HL-60 (cell line): ENCODE data around the gene MMP25.

Source experiments
- POLR2AphosphoS5 ChIP-seq: IDR thresholded peaks from 2 replicates; pipeline ENCODE4 v1.6.1; 2012; ENCODE audit warnings: low read depth
- SPI1 ChIP-seq: IDR thresholded peaks from 2 replicates; pipeline ENCODE4 v1.6.1; 2012; ENCODE audit warnings: low read depth, mild to moderate bottlenecking, borderline replicate concordance
- TF ChIP-seq, protein P1 (sequence below): IDR thresholded peaks from one replicate; pipeline ENCODE4 v1.5.1; 2011; ENCODE audit warnings: low read length, control low read depth, inconsistent platforms; ENCODE audit not compliant: insufficient read depth

DNA sequence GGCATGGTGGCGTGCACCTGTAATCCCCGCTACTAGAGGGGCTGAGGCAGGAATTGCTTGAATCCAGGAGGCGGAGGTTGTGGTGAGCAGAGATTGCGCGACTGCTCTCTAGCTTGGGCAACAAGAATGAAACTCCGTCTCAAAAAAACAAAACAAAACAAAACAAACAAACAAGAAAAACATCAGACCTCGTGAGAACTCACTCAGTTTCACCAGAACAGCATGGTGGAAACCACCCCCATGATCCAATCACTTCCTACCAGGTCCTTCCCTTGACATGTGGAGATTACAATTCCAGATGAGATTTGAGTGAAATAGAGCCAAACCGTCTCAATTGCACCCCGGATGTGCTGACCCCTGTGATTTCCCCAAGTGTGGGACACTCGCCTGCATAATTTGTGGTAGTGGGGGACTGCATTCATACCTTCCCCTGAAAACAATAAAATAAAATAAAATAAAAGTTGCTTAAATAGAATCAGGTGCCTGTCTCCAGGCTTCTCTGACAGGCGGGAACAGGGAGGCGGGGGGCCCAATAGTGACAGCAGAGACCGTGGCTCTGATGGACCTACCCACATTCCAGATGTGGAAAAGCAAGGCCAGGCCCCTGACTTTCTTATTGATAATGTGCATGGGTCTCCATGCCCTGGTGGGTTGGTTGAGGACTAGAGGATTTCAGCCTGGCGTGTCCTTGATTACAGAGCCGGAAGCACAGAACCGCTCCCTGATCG is 39.7 kb downstream of the MMP25 start:
- TF ChIP-seq, protein P1, sequence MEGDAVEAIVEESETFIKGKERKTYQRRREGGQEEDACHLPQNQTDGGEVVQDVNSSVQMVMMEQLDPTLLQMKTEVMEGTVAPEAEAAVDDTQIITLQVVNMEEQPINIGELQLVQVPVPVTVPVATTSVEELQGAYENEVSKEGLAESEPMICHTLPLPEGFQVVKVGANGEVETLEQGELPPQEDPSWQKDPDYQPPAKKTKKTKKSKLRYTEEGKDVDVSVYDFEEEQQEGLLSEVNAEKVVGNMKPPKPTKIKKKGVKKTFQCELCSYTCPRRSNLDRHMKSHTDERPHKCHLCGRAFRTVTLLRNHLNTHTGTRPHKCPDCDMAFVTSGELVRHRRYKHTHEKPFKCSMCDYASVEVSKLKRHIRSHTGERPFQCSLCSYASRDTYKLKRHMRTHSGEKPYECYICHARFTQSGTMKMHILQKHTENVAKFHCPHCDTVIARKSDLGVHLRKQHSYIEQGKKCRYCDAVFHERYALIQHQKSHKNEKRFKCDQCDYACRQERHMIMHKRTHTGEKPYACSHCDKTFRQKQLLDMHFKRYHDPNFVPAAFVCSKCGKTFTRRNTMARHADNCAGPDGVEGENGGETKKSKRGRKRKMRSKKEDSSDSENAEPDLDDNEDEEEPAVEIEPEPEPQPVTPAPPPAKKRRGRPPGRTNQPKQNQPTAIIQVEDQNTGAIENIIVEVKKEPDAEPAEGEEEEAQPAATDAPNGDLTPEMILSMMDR = no peak
- TF ChIP-seq POLR2AphosphoS5 = no peak
- no peak for TF ChIP-seq SPI1
